ENCODE data around the gene ADCYAP1R1.
A peak's percentile ranks its signal among the peaks of the same experiment; 100 is the strongest.

The ADCYAP1R1 gene

GRCh38 chr7:31096198-31096876 is 44.2 kb downstream of the ADCYAP1R1 start:
- in situ Hi-C loops (cut with HindIII; ENCODE audit: low sequenced_read_pairs) = no loop called here
- TF ChIP-seq, protein P1, sequence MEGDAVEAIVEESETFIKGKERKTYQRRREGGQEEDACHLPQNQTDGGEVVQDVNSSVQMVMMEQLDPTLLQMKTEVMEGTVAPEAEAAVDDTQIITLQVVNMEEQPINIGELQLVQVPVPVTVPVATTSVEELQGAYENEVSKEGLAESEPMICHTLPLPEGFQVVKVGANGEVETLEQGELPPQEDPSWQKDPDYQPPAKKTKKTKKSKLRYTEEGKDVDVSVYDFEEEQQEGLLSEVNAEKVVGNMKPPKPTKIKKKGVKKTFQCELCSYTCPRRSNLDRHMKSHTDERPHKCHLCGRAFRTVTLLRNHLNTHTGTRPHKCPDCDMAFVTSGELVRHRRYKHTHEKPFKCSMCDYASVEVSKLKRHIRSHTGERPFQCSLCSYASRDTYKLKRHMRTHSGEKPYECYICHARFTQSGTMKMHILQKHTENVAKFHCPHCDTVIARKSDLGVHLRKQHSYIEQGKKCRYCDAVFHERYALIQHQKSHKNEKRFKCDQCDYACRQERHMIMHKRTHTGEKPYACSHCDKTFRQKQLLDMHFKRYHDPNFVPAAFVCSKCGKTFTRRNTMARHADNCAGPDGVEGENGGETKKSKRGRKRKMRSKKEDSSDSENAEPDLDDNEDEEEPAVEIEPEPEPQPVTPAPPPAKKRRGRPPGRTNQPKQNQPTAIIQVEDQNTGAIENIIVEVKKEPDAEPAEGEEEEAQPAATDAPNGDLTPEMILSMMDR (IDR thresholded peaks at IDR 0.05; ENCODE audit: low read depth, low read length) = no peak
- DNase-seq (ENCODE audit: low read depth, low spot score) = no peak

DNA sequence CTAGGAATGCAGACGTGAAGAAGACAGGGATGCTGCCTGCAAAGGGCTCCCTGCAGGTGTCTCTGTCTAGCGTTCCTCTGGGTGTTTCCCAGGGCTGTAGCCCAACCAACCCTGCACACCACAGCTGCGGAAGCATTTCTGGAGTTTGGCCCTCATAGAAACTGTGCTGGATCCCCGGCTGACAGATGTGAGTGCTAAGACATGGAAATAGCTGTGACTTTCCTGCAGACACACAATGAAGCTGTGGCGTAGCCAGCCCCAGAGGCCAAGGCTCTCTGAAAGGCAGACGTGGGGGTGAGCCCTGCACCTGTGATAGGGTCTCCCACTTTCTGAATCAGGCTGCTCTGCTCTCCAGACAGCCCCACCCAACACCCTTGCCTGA is 44.8 kb downstream of the ADCYAP1R1 start:
- in situ Hi-C loops (cut with HindIII; ENCODE audit: low sequenced_read_pairs) = no loop called here
- TF ChIP-seq, protein P1 (IDR thresholded peaks at IDR 0.05; ENCODE audit: low read depth, low read length) = no peak
- no peak for DNase-seq (ENCODE audit: low read depth, low spot score)
- no peak overlapping the region for H3K4me3 ChIP-seq (ENCODE audit: low read depth, low read length)

More at GRCh38 chr7:31096198-31096876, 44.2 kb downstream of the ADCYAP1R1 start:
- no peak overlapping the region for H3K4me3 ChIP-seq (ENCODE audit: low read depth, low read length)

GRCh38 chr7:31098642-31099360 is 46.7 kb downstream of the ADCYAP1R1 start:
- in situ Hi-C loops (cut with HindIII; ENCODE audit: low sequenced_read_pairs) = no loop called here
- no peak for DNase-seq (ENCODE audit: low read depth, low spot score)
- TF ChIP-seq, protein P1 (IDR thresholded peaks at IDR 0.05; ENCODE audit: low read depth, low read length) = no peak
- H3K4me3 ChIP-seq (ENCODE audit: low read depth, low read length) = no peak overlapping the region

- no peak for DNase-seq (ENCODE audit: low read depth, low spot score)
- TF ChIP-seq, protein P1 (IDR thresholded peaks at IDR 0.05; ENCODE audit: low read depth, low read length) = no peak
- in situ Hi-C loops (cut with HindIII; ENCODE audit: low sequenced_read_pairs) = no loop called here
- no peak overlapping the region for H3K4me3 ChIP-seq (ENCODE audit: low read depth, low read length)
Observed at GRCh38 chr7:31099451-31100444, 47.6 kb downstream of the ADCYAP1R1 start.

DNA sequence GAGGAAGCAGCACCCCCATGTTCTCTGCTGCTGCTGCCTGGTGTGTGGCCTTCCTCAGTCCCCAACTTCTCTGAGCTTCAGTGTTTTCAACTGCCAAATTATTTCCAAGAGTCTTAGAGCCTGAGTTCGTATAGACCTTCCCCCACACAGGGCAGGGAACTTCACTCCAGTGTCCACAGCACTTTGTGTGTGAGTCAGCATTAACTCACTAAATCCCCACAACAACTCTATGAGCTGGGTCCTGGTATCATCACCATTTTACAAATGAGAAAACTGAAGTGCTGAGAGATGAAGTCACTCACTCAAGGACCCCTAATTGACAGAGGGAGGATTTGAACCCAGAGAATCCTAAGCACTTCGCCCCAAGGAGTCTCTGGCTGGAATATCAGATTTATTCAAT is 48.3 kb downstream of the ADCYAP1R1 start:
- in situ Hi-C loops (cut with HindIII; ENCODE audit: low sequenced_read_pairs) = no loop called here
- no peak overlapping the region for H3K4me3 ChIP-seq (ENCODE audit: low read depth, low read length)
- TF ChIP-seq, protein P1 (IDR thresholded peaks at IDR 0.05; ENCODE audit: low read depth, low read length) = no peak
- DNase-seq (ENCODE audit: low read depth, low spot score) = peak; percentile 30

DNA sequence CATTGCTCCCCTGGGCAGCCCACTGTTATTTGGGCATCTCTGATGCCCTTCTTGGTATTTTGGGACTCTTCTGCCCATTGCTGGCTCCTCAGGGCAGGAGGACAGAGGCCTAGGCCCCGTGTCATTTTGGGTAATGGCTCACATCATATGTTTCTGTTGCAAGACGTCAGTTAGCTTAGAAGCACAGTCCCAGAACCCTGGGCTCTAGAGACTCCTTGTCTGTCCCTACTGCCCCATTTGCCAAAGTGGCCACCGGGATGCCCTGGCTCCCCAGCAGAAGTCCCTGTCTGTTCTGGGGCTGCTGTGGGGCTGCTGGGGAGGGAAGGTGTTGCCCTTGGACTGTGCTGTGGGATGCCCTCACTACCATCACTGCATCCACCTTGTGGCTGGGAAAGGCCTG is 48.8 kb downstream of the ADCYAP1R1 start:
- in situ Hi-C loops (cut with HindIII; ENCODE audit: low sequenced_read_pairs) = no loop called here
- TF ChIP-seq, protein P1 (IDR thresholded peaks at IDR 0.05; ENCODE audit: low read depth, low read length) = no peak
- DNase-seq (ENCODE audit: low read depth, low spot score) = no peak
- no peak overlapping the region for H3K4me3 ChIP-seq (ENCODE audit: low read depth, low read length)

All from astrocyte of the spinal cord (primary cell).